SK-N-SH (cell line): Measurements from ENCODE around the gene PIAS1. TPM values are rescaled to one million over a fixed set of nuclear protein-coding genes. Genes with fewer than 3 reads are reported as not detected.

Experiments used
- CTCF ChIA-PET: fragments of 300-600, 350-600 bp; formaldehyde crosslinking; extraction: SDS; loops from one replicate; lab custom pipeline; 2021; lab: Yijun Ruan, JAX
- POLR2A ChIA-PET: fragments of 350-600 bp; sonication (Branson Sonifier 250); formaldehyde crosslinking; extraction: SDS; loops from one replicate; lab custom pipeline; 2020; ENCODE audit warnings: antibody characterized with exemption, inconsistent platforms; lab: Yijun Ruan, JAX
- DNase-seq: peaks from one replicate; pipeline ENCODE4 v3.0.0; 2012
- H2AFZ ChIP-seq: fragments of 200-600 bp; sonication (generic); 2 replicates; pipeline ENCODE4 v1.8.1; 2016; ENCODE audit warnings: antibody characterized with exemption, mild to moderate bottlenecking, low read depth
- H3F3A ChIP-seq: fragments of 200-600 bp; sonication (generic); replicated peaks from 2 replicates; pipeline ENCODE3; 2016; ENCODE audit warnings: antibody characterized with exemption, mild to moderate bottlenecking; ENCODE audit not compliant: insufficient read depth
- H3K27ac ChIP-seq, 2 experiments: fragments of 200-500 bp in 1 of 2; fragments of 200-600 bp in 1 of 2; sonication (Bioruptor generic) in 1 of 2; sonication (generic), shearing (Covaris generic) in 1 of 2; 2 replicates each; pipeline versions ENCODE4 v1.5.1 to v1.6.1; 2014 to 2016; ENCODE audit warnings: low read depth in 2 of 2, inconsistent platforms in 1 of 2, low read length in 1 of 2, mild to moderate bottlenecking in 1 of 2, mixed read lengths in 1 of 2
- H3K27me3 ChIP-seq: fragments of 200-600 bp; sonication (generic), shearing (Covaris generic); 2 replicates; pipeline ENCODE4 v1.6.1; 2016; ENCODE audit warnings: mixed run types; ENCODE audit not compliant: insufficient read depth
- H3K36me3 ChIP-seq, 2 experiments: fragments of 200-500 bp in 1 of 2; fragments of 200-600 bp in 1 of 2; sonication (Bioruptor generic) in 1 of 2; sonication (generic) in 1 of 2; replicated peaks in 1 of 2; 2 replicates each; pipeline versions ENCODE3 to v1.5.1; 2014 to 2016; ENCODE audit warnings: low read length in 1 of 2, mild to moderate bottlenecking in 1 of 2; ENCODE audit not compliant: insufficient read depth in 2 of 2, control insufficient read depth in 1 of 2
- H3K4me1 ChIP-seq, 2 experiments: fragments of 200-500 bp in 1 of 2; fragments of 200-600 bp in 1 of 2; sonication (Bioruptor generic) in 1 of 2; sonication (generic), shearing (Covaris generic) in 1 of 2; 2 replicates each; pipeline versions ENCODE4 v1.5.1 to v1.6.1; 2014 to 2016; ENCODE audit warnings: low read depth in 1 of 2, low read length in 1 of 2, mixed run types in 1 of 2; ENCODE audit not compliant: insufficient read depth in 2 of 2, control insufficient read depth in 1 of 2
- H3K4me2 ChIP-seq: fragments of 200-600 bp; sonication (generic), shearing (Covaris generic); 2 replicates; pipeline ENCODE4 v1.6.1; 2017; ENCODE audit warnings: mixed run types
- H3K4me3 ChIP-seq, 2 experiments: fragments of 200-500 bp in 1 of 2; fragments of 200-600 bp in 1 of 2; sonication (Bioruptor generic) in 1 of 2; sonication (generic), shearing (Covaris generic) in 1 of 2; 2 replicates each; pipeline versions ENCODE4 v1.5.1 to v1.8.1; 2014 to 2016; ENCODE audit warnings: low read depth in 2 of 2, inconsistent platforms in 1 of 2, low read length in 1 of 2, mild to moderate bottlenecking in 1 of 2, mixed read lengths in 1 of 2, moderate library complexity in 1 of 2
- H3K79me2 ChIP-seq: fragments of 200-600 bp; sonication (generic); 2 replicates; pipeline ENCODE4 v1.8.1; 2017; ENCODE audit warnings: mild to moderate bottlenecking; ENCODE audit not compliant: insufficient read depth
- H3K9ac ChIP-seq: fragments of 200-600 bp; sonication (generic); 2 replicates; pipeline ENCODE4 v1.6.1; 2017; ENCODE audit warnings: mixed run types
- H3K9me2 ChIP-seq: fragments of 200-600 bp; sonication (generic); 2 replicates; pipeline ENCODE4 v1.6.1; 2017; ENCODE audit warnings: mixed run types
- H3K9me3 ChIP-seq: fragments of 200-600 bp; sonication (generic); 2 replicates; pipeline ENCODE4 v1.6.1; 2017; ENCODE audit warnings: mixed run types, mild to moderate bottlenecking, moderate library complexity
- H4K20me1 ChIP-seq: fragments of 200-600 bp; sonication (generic); 2 replicates; pipeline ENCODE4 v1.6.1; 2017; ENCODE audit warnings: mild to moderate bottlenecking, mixed run types; ENCODE audit not compliant: insufficient read depth
- EP300 ChIP-seq, 2 experiments: IDR thresholded peaks; 2 replicates each; pipeline versions ENCODE4 v1.4.0 to v1.6.1; 2012; ENCODE audit warnings: borderline replicate concordance in 1 of 2, low read depth in 1 of 2, low read length in 1 of 2
- EZH2phosphoT487 ChIP-seq: fragments of 200-600 bp; sonication (generic); IDR thresholded peaks from 2 replicates; pipeline ENCODE4 v1.6.1; 2017; ENCODE audit warnings: low read depth, mixed run types, mild to moderate bottlenecking, antibody characterized with exemption, moderate library complexity, borderline replicate concordance
- FOXJ3 ChIP-seq: sonication (generic); formaldehyde crosslinking; IDR thresholded peaks from 2 replicates; pipeline ENCODE4 v1.5.1; 2020; ENCODE audit warnings: mild to moderate bottlenecking, missing genetic modification reagents
- FOXM1 ChIP-seq: IDR thresholded peaks from 2 replicates; pipeline ENCODE4 v1.4.0; 2012; ENCODE audit warnings: low read depth, mild to moderate bottlenecking
- GATA2 ChIP-seq: sonication (generic); formaldehyde crosslinking; IDR thresholded peaks from 2 replicates; pipeline ENCODE4 v1.5.0; 2020; ENCODE audit warnings: mild to moderate bottlenecking, missing genetic modification reagents
- PBX3 ChIP-seq: IDR thresholded peaks from 2 replicates; pipeline ENCODE4; 2012
- POLR2AphosphoS5 ChIP-seq: IDR thresholded peaks from 2 replicates; pipeline ENCODE4 v1.6.1; 2012; ENCODE audit warnings: low read depth, low read length
- REST ChIP-seq: IDR thresholded peaks from 2 replicates; pipeline ENCODE4 v1.6.1; 2012; ENCODE audit warnings: mild to moderate bottlenecking, low read depth, low read length, moderate library complexity
- SIN3A ChIP-seq: IDR thresholded peaks from 2 replicates; pipeline ENCODE4 v1.6.1; 2012; ENCODE audit warnings: low read depth, mild to moderate bottlenecking, low read length, moderate library complexity, borderline replicate concordance
- TAF1 ChIP-seq: IDR thresholded peaks from 2 replicates; pipeline ENCODE4 v1.6.1; 2012; ENCODE audit warnings: low read depth, mild to moderate bottlenecking, low read length, moderate library complexity, borderline replicate concordance
- TCF12 ChIP-seq: IDR thresholded peaks from 2 replicates; pipeline ENCODE4 v1.4.0; 2012
- ZBTB33 ChIP-seq: IDR thresholded peaks from 2 replicates; pipeline ENCODE4 v1.4.0; 2012; ENCODE audit warnings: low read depth, borderline replicate concordance
- WGBS: methylation state at CpG from one replicate; pipeline ENCODE4 v1.1.6; 2017; ENCODE audit warnings: low lambda C conversion rate; 5-methylcytosine and 5-hydroxymethylcytosine counted together
- polyA plus RNA-seq, 3 experiments: library from polyadenylated mRNA; depleted of rRNA; stranded (reverse); fragments of >200 nt; gene quantifications; 2 replicates each; pipeline ENCODE4 v1.2.3, GENCODE V29; 2012

PIAS1 gene
- polyA plus RNA-seq, 1 of the 3 experiments (the other 2 are of a cell fraction): 9.0 TPM

GRCh38 chr15:68191555-68191954 is 137.4 kb downstream of the PIAS1 start:
- no peak overlapping the region for H3K9ac ChIP-seq
- peaks cover 20% of the 10 kb centered on the region for H3F3A ChIP-seq
- no peaks in the 10 kb centered on the region for H4K20me1 ChIP-seq
- TF ChIP-seq REST (no peak), SIN3A (no peak), POLR2AphosphoS5 (0 out of 2 replicates have a peak, but pooled peaks have one; percentile 8), EZH2phosphoT487 (no peak), ZBTB33 (no peak)
- peaks cover 17 to 21% of the 10 kb centered on the region in 2 experiments; a peak in 3 of 4 replicates for H3K4me1 ChIP-seq
- H3K9me3 ChIP-seq: no peaks in the 10 kb centered on the region
- no peaks in the 10 kb centered on the region for H3K9me2 ChIP-seq
- H2AFZ ChIP-seq: no peak overlapping the region
- ChIA-PET POLR2A (no interaction called here), CTCF (interaction anchor here (1.0 to 2.0 kb wide), 5 partner anchors 12 to 328 kb away, joined by 3 to 9 read pairs (median 3); no protein-coding TSS in a partner anchor)
- H3K4me2 ChIP-seq: no peak overlapping the region
- H3K4me3 ChIP-seq: no peak overlapping the region
- DNase-seq: no peak
- H3K27ac ChIP-seq: no peak overlapping the region
- H3K36me3 ChIP-seq: peaks cover 34 to 38% of the 10 kb centered on the region in 2 experiments
- H3K27me3 ChIP-seq: no peaks in the 10 kb centered on the region
- WGBS: 68% methylated on average over 3 of the region's 3 CpGs
- no peaks in the 10 kb centered on the region; the same call in 1 of the 2 replicates for H3K79me2 ChIP-seq

- CTCF ChIA-PET: interaction anchor here (1.3 to 2.0 kb wide), 2 partner anchors 19 to 328 kb away, joined by 3 to 9 read pairs; no protein-coding TSS in a partner anchor
- TF ChIP-seq FOXM1 (no peak), GATA2 (no peak), REST (no peak), TCF12 (no peak), EZH2phosphoT487 (no peak), ZBTB33 (no peak), EP300 (IDR thresholded peaks at IDR 0.05; ENCODE audit: borderline replicate concordance in 1 of 2, low read depth in 1 of 2, low read length in 1 of 2) (no peak), TAF1 (no peak), PBX3 (no peak), FOXJ3 (no peak)
Measured at GRCh38 chr15:68192117-68192516, 138.0 kb downstream of the PIAS1 start.

More at GRCh38 chr15:68192117-68192516, 138.0 kb downstream of the PIAS1 start:
- Histone ChIP-seq H3K9me2 (no peaks in the 10 kb centered on the region), H4K20me1 (no peaks in the 10 kb centered on the region), H3K9me3 (no peaks in the 10 kb centered on the region), H3K27me3 (no peaks in the 10 kb centered on the region), H3K79me2 (no peaks in the 10 kb centered on the region; the same call in 1 of the 2 replicates), H3K4me1 (peaks cover 11 to 18% of the 10 kb centered on the region in 2 experiments; a peak in 3 of 4 replicates), H3K4me3 (no peak overlapping the region), H3K4me2 (no peak overlapping the region), H3F3A (peaks cover 14% of the 10 kb centered on the region), H3K27ac (no peak overlapping the region), H3K9ac (no peak overlapping the region), H2AFZ (no peak overlapping the region), H3K36me3 (peaks cover 34 to 35% of the 10 kb centered on the region in 2 experiments)
- WGBS: 95% methylated on average over 4 of the region's 4 CpGs
- POLR2A ChIA-PET: no interaction called here
- no peak for DNase-seq
